ENCODE results near the gene BICDL1.

Gene BICDL1

GRCh38 chr12:120079411-120080400 lies 90.7 kb downstream of the BICDL1 start:
- no peak for DNase-seq (ENCODE audit: low spot score)

DNA sequence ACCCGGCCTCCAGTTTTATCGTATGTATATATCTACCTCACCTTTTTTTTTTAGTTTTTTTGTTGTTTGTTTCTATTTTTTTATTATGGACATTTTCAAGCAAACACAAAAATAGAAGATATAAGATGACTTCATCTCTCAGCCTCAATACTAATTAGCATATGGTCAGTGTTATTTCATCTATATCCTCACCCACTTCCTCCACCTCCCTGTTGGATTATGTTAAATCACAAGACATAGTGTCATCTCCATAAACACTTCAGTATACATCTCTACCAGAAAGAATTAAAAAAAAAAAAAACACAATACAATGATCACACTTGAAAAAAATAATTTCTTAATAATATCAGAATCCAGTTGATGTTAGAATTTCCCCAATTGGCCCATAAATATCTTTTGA lies 92.6 kb downstream of the BICDL1 start:
- no peak for DNase-seq (ENCODE audit: low spot score)

DNA sequence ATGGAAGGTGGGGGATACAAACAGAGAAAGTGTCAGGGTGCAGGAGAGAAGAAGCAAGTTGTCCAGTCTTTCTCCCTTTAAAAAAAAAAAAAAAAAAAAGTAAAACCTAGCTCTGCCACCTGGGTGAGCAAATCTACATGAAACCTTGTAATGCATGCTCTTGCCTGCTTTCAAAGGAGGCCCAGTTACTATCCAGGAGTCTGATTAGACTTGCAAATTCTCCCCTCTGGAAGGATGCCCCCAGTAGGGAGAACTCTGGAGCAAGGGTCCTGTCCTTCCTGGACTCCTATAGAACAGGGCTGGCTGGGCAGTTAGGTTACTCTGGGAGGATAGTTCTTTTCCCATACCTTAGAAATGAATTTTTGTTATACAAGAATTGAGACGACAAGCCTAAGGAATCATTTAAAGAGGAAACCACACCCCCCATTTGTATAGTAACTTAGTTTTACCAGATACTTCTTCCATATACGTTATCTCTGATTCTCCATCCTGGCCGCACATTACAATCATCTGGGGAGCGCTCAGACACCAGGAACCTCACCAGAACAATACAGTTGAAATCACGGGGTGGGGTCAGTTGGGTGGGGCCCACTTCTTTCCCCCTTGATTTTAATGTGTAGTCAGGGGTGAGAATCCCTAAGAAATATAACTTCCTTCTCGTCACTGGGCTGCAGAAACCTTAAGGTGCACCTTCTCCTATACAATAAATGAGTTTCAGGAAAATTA lies 97.0 kb downstream of the BICDL1 start:
- no peak for DNase-seq (ENCODE audit: low spot score)

DNA sequence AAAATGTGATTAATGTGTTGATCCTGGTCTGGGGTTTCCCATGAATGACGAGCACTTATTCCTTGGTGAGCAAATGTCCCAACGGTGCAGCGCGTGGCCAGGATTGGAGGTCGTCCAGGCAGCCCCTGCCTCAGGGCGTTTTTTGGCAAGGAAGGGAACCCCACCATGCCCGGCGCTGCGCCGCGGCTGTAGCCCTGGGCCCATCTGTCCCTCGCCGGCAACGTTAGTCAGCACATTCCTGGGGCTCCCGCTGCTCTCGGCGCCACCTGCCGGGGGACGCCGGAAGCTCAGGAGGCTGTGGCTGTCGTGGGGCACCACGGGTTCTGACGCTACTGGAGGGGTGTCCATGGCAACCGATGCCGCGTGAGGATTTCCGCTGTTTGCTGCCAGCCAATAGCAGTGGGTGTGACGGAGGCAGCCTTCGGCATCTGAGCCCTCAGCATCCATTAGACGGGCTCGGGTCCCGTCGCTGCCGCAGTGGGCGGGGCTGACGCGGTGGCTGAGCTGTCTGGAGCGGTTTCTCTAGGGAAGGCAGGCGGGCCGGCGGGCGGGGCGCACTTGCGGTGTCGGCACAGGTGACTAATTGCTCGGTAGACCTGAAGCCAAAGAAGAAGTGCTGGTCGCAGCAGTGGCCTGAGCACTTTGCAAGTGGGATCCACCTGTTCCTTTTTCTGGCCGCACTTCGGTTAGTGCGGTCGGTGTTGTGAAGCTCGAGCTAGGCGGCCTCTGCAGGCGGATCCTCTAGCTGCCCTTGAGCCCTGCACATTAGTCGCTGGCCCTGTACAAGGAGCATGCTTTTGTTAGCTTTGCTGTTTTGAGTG lies 98.0 kb downstream of the BICDL1 start:
- DNase-seq (ENCODE audit: low spot score): peak; percentile 100

- no peak for DNase-seq (ENCODE audit: low spot score)
Observed at GRCh38 chr12:120089105-120089504, 100.1 kb downstream of the BICDL1 start.

DNA sequence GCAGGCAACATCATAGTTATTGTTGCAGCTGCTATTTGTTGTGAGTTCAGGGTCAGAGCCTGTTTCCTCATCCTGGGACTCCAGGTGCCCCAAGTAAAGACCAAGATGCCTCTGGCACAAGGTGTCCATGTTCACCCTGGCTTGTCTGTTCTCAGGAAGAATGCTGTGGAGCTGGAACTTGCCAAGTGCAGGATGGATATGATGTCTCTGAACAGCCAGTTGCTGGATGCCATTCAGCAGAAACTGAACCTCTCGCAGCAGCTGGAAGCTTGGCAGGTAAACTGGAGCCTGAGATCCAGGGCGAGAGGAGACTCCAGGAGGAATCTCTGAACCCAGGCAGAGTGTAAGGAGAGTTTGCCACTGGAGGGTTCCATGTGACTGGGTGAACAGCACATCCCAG lies 100.8 kb downstream of the BICDL1 start:
- DNase-seq (ENCODE audit: low spot score): no peak

DNA sequence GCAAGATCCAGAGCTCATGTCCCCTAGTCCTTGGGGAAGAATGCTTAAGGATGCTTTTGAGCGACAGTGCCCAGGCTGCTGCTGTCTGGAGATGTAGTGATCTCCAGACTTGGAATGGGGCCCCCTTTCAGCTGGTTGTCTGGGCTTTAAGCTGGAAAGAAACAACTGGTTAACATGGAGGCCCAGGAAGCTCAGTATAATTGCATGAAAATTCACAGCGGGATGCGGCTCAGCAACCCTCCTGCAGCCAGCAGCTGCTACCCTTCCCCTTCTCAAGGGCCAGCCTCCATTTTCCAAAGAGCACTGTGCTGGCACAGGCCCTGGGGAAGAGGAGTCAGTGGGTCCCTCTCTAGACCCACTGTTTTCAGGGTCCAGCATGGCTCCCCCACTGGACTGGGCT lies 101.2 kb downstream of the BICDL1 start:
- DNase-seq (ENCODE audit: low spot score): no peak

- no peak for DNase-seq (ENCODE audit: low spot score)
Observed at GRCh38 chr12:120090626-120091295, 101.7 kb downstream of the BICDL1 start.

GRCh38 chr12:120091371-120092090 lies 102.5 kb downstream of the BICDL1 start:
- no peak for DNase-seq (ENCODE audit: low spot score)

GRCh38 chr12:120092551-120093335 lies 103.7 kb downstream of the BICDL1 start:
- DNase-seq (ENCODE audit: low spot score): no peak

DNA sequence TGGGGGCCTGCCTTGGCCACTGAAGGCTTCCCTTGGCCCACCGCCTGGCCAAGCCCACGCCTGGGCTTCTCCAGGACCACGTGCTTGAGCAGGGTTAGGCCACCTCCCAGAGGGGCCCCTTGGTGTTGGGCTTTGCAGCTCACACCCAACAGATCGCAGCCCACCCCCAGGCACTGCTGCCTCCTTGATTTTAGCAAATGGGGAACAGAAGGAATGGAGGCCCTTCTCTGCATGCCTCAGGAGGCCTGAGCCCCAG lies 104.2 kb downstream of the BICDL1 start:
- DNase-seq (ENCODE audit: low spot score): no peak

- DNase-seq (ENCODE audit: low spot score): no peak
Observed at GRCh38 chr12:120093592-120094355, 104.7 kb downstream of the BICDL1 start.

GRCh38 chr12:120094485-120094884 lies 105.4 kb downstream of the BICDL1 start:
- no peak for DNase-seq (ENCODE audit: low spot score)

GRCh38 chr12:120095331-120095730 lies 106.3 kb downstream of the BICDL1 start:
- no peak for DNase-seq (ENCODE audit: low spot score)

- no peak for DNase-seq (ENCODE audit: low spot score)
Observed at GRCh38 chr12:120095736-120096135, 106.7 kb downstream of the BICDL1 start.

DNA sequence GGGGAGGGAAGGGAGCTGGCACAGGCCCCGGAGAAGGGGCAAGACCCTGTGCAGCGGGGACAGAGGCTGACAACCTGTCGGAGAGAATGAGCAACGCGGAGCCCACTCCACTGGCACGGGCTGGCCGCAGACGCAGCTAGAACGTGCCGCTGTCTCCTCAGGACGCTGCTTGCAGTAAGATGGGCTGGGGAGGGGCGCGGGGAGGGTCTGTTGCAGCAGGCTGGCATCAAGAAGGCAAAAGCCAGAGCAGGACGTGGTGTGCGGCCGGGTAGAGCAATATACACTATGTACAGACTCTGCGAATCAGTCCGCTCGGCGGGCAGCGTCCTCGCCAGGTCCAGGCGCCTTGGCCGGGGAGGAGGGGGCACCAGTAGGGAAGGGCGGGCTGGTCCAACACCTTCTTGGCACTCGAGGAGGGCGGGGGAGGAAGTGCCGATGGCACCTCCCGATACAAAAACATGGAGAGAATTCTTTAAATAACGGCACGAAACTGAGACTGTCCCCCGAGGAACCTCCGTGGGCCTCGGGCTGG lies 107.7 kb downstream of the BICDL1 start:
- no peak for DNase-seq (ENCODE audit: low spot score)

DNA sequence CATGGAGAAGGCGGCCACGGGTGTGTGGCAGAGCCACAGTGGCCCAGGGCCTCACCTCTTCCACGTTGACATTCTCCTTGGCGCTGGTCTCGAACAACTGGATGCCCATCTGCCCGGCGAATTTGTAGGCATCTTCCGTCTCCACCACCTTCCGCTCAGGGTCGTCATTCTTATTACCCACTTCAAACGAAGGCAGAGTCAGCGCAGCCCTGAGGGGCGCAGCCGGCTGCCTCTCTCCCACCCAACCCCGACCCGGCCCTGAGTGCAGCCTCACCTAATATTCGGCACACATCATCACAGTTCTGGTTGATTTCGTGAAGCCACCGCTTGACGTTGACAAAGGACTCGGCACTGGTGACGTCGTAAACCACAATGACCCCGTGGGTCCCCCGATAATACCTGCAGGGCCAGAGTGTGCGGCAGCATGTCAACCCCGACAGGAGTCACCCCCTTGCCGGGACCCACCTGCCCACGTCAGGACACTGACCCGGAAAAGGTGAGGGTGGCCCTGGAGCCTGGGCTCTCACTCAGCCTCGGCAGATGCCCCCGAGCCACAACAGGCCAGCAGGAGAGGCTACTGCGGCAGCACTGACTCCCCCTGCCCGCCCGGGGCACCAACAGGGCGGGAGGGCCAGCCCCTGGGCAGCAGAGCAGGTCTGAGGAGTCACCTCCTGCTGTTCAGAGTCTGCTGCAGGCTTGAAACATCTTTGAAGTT lies 109.9 kb downstream of the BICDL1 start:
- no peak for DNase-seq (ENCODE audit: low spot score)

DNA sequence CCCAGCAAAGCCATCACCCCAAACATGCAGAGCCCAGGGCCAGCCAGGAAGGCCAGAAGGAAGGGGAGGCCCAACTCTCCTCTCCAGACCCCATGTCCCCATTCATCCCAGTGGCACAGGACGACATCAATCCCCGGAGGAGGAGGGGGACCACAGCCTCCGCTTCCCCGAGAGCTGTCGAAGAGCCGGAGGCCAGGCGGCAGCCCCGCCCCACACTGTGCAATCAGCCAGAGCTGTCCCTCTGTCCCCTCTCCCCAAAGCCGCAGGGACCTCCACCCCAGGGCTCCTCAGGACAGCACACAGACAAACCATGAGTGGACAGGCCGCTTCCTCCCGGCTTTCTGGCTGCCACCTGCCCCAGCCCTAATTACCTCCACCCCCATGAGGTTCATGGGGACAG lies 110.7 kb downstream of the BICDL1 start:
- DNase-seq (ENCODE audit: low spot score): no peak

GRCh38 chr12:120100630-120101029 lies 111.6 kb downstream of the BICDL1 start:
- DNase-seq (ENCODE audit: low spot score): no peak

All from CD4-positive, alpha-beta T cell treated with Interleukin-15 for 4 hours (primary cell).